GM21529 (cell line): ENCODE measurements around the gene MYO5C.
"Not testable (repeated sequence)": the region's sequence is repeated elsewhere in the genome, so short reads cannot be mapped to it uniquely, and the experiment has no call there.

Source experiments
- ATAC-seq: cut with Tn5 transposase; IDR thresholded peaks from one replicate; pipeline ENCODE4 v1.9.1; 2021; ENCODE audit not compliant: unreplicated experiment

Gene MYO5C

GRCh38 chr15:52243697-52244555 lies 51.7 kb downstream of the MYO5C start:
- ATAC-seq = no peak

GRCh38 chr15:52243286-52243685 lies 52.3 kb downstream of the MYO5C start:
- ATAC-seq = no peak

- ATAC-seq = no peak
Measured at GRCh38 chr15:52241489-52241888, 54.1 kb downstream of the MYO5C start.

DNA sequence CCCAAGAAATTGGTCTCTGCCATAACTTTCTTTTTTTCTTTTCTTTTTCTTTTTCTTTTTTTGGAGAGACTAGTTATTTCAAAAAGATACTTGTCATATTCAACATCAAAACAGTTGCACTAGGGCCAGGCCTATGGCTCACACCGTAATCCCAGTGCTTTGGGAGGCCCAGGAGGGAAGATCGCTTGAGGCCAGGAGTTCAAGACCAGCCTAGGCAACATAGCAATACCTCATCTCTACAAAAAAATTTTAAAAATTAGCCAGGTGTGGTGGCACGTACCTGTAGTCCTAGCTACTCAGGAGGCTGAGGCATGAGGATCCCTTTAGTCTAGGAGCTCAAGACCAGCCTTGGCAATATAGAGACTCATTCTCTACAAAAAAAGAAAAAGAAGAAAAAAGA lies 55.4 kb downstream of the MYO5C start:
- ATAC-seq = no peak

DNA sequence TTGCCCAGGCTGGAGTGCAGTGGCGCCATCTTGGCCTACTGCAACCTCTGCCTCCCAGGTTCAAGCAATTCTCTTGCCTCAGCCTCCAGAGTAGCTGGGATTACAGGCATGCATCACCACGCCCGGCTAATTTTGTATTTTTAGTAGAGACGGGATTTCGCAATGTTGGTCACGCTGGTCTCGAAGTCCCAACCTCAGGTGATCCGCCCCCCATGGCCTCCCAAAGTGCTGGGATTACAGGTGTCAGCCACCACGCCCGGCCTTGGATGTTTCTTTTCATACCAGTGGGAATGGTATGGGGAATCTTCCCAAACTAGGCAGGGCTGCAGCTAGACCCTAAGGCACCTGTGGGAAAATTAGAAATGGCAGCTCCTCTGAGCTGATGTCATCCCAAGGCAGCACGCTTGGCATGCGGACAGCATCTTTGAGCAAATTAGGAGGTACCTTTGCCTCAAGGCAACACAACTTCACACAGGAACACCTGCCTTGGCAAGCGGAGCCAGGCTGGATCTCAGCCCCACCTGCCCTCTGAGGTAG lies 56.5 kb downstream of the MYO5C start:
- not testable (repeated sequence) for ATAC-seq

DNA sequence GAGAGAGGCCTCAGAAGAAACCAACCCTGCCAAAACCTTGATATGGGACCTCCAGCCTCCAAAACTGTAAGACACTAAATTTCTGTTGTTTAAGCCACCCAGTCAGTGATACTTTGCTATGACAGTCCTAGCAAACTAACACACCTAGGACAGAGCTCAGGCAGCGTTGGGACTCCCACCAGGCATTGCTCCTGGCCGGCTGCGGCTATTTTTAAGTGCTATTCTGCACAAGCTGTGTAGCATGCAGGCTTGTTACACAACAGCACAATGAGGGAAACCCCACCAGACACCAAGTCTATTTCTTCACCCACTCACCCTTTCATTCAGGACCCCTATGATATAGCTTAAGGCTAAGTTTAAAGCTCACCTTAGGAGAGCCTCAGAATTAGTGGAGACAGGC lies 57.5 kb downstream of the MYO5C start:
- ATAC-seq = no peak

DNA sequence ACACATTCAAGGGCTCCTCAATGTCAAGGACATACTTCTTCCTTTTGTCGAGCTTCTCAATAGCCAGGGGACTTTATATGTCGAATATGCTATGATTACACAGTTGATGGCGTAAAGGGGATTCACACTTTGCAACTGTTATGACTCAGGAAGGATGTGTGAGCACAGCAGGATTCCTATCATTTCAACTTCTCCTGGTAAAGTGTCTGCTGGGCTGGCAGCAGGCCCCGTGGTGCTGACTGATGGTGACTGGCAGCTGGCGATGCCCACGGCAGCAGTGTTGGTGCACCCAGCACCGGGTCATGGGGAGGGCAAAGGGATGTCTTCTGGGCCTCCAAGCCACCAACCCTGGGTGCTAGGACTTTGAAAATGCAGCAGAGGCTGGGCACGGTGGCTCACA lies 59.6 kb downstream of the MYO5C start:
- no peak for ATAC-seq

DNA sequence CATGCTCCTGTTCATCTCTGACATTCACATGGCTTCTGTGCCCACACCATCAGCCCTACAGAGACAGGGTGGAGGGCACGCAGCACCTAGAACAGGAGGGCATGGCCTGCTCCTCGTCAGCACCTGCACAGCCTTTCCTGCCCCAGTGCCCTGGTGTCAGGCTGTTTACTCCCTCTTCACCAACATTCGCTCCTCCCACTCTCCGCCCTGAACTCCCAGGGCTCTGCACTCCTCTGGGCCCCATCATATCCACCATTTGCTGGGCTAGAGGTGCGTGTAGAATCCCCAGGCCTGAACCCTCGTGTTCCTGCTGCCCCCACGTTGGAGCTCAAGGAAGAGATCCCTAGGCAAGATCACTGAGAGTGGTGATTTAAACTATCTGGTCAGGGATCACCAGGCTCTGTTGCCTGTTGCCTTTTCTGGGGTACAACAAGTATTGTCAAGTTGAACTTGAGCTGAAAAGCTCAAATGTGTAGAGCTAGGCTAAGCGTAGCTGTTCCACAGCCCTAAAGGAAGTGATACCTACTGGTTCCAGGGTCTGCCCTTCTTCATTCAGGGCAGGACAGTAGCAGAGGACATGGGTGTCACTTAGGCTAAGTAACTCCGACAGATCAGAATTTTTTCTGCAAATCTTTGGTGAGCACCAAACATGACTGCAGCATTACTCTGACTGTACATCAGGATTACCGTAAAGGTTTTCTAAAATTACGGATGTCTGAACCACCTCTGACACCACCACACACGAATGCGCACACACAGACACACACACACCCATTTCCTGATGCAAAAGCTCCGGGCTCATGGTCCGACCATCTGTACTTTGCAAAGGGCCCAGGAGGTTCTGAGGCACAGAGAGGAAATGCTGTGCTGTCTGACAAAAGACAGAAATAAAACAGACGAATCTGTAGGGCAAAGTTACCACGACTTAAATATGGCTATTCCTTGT lies 60.7 kb downstream of the MYO5C start:
- ATAC-seq = peak; percentile 46

GRCh38 chr15:52233405-52233804 lies 62.2 kb downstream of the MYO5C start:
- ATAC-seq = peak; percentile 37

DNA sequence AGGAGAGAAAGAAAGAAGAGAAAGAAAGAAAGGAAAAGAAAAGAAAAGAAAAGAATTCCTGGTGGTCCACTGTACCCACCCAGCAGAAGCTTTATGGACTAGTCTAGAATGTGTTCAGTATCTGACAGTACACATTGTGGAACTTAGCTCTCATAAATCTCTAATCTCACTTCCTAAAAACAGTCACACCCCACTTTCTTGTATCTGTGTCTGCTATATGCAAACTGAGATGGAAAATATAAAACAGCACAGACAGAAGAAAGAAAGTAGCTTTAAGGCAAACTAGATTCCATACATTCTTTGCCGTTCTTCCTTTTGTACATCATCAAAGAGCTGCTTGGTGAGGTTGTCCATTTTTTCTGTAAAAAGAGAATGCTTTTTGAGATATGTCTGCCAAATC lies 63.3 kb downstream of the MYO5C start:
- peak; percentile 60 for ATAC-seq

- no peak for ATAC-seq
Measured at GRCh38 chr15:52230073-52230472, 65.5 kb downstream of the MYO5C start.

- ATAC-seq = no peak
Measured at GRCh38 chr15:52228921-52229320, 66.7 kb downstream of the MYO5C start.

DNA sequence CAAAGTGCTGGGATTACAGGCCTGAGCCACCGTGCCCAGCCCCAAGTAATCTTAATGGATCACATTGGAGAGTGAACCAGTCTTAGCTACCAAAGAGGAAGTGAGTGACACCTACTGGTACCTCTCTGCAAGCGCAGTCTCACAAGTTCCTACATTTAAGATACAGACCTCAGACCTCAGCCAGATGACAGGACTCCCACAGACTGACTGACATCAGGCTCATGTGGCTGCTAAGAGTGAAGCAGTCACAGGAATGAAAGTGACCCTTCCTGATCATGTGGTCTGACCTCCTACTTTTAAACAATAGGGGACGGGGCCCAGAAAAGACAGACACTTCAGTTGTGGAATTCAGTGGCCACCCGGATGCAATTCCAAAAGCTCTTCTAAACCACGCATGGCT lies 68.1 kb downstream of the MYO5C start:
- ATAC-seq = peak; percentile 72

- ATAC-seq = no peak
Measured at GRCh38 chr15:52225230-52225629, 70.4 kb downstream of the MYO5C start.

DNA sequence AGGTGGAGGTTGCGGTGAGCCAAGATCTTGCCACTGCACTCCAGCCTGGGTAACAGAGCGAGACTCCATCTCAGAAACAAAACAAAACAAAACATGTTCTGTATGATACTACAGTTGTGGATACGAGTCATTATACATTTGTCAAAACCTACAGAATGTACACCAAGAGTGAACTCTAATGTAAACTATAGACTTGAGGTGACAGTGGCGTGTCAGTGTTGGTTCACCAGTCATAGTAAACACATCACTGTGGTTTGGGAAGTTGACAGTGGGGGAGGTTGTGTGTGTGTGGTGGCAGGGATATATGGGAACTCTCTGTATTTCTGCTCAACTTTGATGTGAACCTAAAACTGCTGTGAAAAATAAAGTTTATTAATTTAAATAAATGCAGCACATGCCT lies 71.4 kb downstream of the MYO5C start:
- ATAC-seq = peak; percentile 34

DNA sequence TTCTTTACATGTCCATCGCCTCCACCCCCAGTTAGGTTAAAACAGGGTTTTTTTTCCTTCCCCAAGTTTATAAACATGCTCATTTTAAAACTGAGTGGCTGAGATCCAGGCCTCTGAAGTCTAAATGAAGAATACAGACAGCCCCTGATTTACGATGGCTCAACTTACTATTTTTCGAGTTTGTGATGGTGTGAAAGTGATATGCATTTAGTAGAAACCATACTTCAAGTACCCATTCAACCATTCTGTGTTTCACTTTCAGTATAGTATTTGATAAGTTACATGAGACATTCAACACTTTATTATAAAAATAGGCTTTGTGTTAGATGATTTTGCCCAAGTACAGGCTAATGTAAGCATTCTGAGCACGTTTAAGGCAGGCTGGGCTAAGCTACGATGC lies 73.9 kb downstream of the MYO5C start:
- peak; percentile 57 for ATAC-seq

GRCh38 chr15:52220937-52221660 lies 74.5 kb downstream of the MYO5C start:
- ATAC-seq = no peak

DNA sequence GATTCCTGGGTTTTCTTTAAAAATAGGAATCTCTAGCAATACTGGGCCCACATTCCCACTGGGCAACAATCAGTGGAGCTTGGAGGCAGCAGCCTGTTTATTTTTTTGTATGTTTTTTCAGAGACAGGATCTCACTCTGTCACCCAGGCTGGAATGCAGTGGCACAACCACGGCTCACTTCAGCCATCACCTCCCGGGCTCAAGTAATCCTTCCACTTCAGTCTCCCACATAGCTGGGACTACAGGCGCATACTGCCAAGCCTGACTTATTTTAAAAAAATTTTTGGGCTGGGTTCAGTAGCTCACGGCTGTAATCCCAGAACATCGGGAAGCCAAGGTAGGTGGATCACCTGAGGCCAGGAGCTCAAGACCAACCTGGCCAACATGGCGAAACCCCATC lies 75.4 kb downstream of the MYO5C start:
- ATAC-seq = no peak

- ATAC-seq = no peak
Measured at GRCh38 chr15:52218816-52219215, 76.8 kb downstream of the MYO5C start.

DNA sequence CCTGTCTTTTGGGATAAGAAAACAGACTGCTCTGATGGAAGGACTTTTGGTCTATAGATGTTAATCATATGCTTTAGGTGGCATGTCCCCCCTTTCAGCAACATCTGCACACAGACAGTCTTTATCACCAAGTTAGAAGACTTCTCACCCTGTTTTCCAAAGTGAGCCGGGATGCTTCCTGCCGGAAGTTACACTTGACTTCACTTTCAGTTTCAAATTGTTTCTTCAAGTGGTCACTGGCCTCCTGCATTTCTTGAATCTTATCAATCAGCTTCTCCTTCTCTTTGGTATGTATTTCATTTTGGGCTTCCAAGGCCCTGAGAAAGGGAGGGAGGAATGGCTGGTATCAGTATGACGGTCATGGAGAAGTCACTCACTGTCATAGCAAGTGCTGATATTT lies 77.2 kb downstream of the MYO5C start:
- ATAC-seq = no peak

DNA sequence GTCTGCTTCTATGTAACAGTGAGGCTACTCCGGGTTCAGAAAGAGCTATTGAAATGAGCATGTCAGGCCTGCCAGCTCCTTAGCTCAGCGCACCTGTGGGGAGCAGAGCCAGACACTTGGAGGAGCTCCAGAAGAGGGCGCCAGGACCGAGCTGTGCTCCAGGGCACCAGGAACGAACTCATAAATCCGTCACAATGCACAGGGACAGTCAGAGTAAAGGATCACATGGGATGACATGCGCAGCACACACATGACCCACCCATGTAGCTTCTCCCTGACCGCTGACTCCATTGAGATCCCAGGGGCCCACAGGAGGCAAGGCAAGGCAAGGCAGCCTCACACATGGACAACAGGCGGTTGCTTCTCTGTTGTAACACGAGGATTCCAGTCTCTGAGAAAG lies 78.4 kb downstream of the MYO5C start:
- ATAC-seq = no peak
